HG02981 (cell line): ENCODE data around the gene TMEM125.

ENCODE experiments used
- ATAC-seq: cut with Tn5 transposase; IDR thresholded peaks from one replicate; pipeline ENCODE4 v1.9.1; 2021; ENCODE audit warnings: mild to moderate bottlenecking, moderate library complexity; ENCODE audit not compliant: unreplicated experiment

The TMEM125 gene

DNA sequence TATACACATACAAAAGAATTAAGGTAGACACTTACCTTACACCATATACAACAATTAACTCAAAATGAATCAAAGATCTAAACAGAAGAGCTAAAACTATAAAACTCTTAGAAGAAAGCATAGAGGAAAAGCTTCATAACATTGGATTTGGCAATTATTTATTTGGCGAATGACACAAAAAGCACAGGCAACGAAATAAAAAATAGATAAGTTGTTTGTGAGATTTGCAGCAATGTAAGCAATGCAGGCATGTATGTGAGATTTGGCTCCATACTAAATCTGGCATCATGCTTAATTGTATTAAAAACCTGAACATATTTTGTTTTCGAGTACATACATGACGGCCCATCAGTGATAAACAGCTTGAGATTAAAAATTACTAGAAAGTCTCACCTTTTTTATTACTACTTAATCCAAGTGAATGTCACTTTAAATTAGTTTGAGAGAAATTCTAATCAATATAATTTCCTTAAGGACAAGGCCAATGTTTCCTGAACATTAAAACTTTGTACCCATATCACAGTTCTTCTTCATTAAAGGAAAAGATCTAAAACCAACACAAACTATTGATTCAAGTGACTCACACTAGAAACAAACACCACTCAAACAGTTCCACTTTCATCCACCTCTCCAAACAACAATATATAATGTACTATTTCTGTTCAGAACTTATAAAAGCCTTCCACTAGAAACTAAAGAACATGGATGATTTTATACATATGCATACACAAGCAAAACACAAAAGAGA, 23.1 kb upstream of the TMEM125 start:
- ATAC-seq: no peak

GRCh38 chr1:43247256-43247921, 22.4 kb upstream of the TMEM125 start:
- no peak for ATAC-seq

DNA sequence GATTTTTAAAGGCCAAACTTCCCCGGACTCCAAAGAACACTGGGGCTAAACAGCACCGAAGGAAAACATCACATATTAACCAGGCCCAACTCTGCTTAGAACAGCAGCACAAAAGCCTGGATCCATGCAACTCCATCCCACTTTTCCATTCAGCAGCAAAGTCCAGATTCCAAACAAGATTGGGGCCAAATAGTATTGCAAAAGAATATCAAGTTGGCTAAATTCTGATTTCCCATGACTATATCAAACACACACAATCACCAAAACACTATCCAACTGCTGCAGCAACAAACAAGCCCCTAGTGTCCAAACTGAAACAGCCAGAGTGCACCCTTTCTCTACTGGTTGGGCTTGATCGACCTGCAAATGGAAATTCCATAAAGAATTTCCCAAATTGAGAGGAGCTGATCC, 19.4 kb upstream of the TMEM125 start:
- no peak for ATAC-seq

DNA sequence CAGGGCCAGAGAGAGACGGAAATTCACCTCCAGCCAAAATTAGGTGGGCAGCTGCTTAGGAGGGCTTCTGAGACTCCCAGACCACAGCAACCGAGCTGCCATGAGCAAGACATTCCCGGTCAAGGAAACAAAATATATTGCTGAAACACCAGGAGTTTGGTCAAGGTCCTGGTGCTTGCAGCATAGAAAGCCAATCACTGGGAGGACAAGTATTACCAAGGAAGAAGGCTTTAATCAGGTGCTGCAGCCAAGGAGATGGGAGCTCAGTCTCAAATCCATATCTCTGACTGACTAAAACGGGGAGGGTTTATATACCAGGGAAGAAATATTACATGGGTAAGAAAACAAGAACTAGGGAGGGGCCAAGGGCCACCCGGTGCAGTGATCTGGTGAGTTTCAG, 18.8 kb upstream of the TMEM125 start:
- ATAC-seq: no peak

GRCh38 chr1:43252225-43252624, 17.6 kb upstream of the TMEM125 start:
- no peak for ATAC-seq

- no peak for ATAC-seq
Measured at GRCh38 chr1:43253173-43253572, 16.6 kb upstream of the TMEM125 start.

DNA sequence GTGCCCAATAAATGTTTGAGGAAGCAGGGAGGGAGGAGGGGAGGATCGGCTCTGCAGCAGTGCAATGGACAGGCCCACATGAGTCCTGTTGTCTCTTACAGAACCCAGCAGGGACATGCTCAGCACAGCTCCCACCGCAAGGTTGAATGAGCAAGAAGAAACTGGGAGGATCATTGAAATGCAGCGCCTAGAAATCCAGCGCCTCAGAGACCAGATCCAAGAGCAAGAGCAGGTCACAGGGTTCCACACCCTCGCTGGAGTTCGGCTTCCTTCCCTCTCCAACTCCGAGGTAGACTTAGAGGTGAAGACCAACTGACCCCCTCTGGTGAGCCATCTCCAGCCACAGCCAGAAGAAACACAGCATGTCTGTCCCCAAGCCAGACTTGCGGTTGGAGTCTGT, 15.9 kb upstream of the TMEM125 start:
- no peak for ATAC-seq

GRCh38 chr1:43255438-43256210, 14.2 kb upstream of the TMEM125 start:
- ATAC-seq: no peak

- no peak for ATAC-seq
Measured at GRCh38 chr1:43256675-43257570, 12.9 kb upstream of the TMEM125 start.

DNA sequence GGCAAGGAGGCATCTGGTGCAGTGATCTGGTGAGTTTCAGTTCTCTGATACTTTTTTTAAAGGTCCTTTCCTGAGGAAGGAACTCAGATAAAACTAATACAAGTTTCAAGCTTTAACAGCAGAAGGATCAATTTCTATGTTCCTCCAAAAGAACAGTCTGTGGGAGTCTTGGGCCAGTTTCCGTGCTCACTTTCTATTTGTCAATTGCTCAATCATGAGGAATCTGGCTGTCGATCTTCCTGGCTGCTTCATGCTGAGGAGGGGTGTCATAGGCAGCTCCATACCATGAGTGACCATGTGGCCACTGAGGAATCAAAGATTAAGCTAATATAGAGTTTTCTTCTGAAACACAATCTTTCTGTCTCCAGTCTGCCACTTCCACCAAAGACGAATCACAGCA, 11.4 kb upstream of the TMEM125 start:
- ATAC-seq: no peak

- ATAC-seq: no peak
Measured at GRCh38 chr1:43265431-43265830, 4.4 kb upstream of the TMEM125 start.

GRCh38 chr1:43266881-43267280, 2.9 kb upstream of the TMEM125 start:
- ATAC-seq: no peak

- ATAC-seq: no peak
Measured at GRCh38 chr1:43267291-43267805, 2.4 kb upstream of the TMEM125 start.

- ATAC-seq: no peak
Measured at GRCh38 chr1:43267818-43268425, 1.9 kb upstream of the TMEM125 start.

DNA sequence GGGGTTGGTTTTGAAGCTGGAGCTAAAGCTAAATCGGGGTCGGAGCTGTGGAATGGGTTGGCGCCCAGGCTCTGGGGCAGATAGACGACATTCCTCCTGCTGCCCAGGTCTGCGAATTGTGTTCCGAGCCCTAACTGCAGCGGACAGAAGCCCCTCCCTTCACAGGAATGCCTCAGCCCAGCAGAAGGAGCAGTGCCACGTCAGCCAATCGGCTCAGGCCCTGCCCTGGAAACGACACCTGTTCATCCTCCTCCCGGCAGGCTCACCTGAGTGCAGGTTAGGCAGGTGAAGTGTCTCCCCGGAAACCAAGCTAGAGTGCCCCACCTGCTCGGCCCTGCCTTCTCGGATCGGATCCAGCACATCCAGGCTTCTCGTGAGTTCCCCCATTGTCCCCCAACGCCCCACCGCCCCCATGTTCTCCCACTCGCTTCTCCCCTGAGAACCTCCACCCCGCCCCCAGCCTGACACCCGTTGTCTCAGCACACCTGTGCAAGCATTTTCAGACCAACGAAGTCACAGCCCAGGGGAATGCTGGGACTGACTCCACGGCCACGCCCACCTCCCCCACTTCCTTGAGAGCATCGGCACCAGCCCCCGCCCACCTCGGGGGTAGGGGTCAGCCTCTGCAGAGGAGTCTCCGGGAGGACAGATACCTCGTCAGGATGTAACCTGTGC, 775 bp downstream of the TMEM125 start:
- ATAC-seq: no peak

GRCh38 chr1:43271186-43272118, 1.7 kb downstream of the TMEM125 start:
- ATAC-seq: no peak

DNA sequence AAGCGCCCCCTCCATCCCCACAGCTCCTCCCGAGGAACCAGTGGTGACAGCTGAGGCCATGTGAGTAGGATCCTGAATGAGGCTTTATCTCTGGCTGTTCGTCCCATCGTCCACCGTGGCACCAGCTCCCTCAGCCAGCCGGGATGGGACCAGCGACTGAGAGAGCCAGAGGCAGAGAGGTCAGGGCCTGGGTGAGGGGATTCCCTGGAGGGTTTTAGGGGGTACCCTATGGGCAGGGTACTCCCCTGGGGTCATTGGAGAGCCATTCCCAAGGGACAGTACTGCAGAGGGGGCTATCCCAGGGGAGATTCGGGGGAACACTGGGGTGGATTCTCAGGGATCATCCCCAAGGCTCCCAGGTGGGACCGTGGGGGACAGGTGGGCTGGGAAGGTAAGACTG, 2.4 kb downstream of the TMEM125 start:
- ATAC-seq: no peak
